Measurements from ENCODE around the gene CHD3. TPM values are rescaled to one million over a fixed set of nuclear protein-coding genes. Genes with fewer than 3 reads are reported as not detected.

Gene CHD3
- total and polyA plus RNA-seq, 2 donors (not counting 3 experiments of a cell fraction or from before 2014, with no cell fraction given) = 102 to 185 TPM

DNA sequence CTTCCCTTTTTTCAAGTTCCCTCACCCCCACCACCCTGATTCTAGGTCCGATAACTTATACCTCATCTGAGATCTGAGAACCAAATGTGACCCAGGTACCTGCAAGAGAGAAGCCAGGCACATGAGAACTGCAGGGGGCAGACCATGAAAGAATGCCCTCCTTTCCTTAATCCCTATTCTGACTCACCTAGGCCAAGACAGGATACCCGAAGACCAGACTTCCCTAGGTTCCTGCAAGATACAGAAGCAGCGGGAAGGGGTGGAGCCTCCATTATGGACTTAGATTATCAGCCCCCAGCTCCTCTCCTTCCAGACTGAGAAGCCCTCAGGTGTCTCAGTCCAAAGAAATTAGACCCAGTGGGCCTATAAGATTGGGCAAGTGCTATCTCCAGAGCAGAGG, 39.0 kb downstream of the CHD3 start:
- intact Hi-C loops (cut with micrococcal nuclease) = no loop called here
- CTCF ChIA-PET = interaction anchor here (0.8 to 2.1 kb wide), 3 partner anchors 12 to 66 kb away, joined by 3 to 8 read pairs (median 4); no protein-coding TSS in a partner anchor
- POLR2A ChIA-PET = no interaction called here

More for the DNA sequence above, 39.0 kb downstream of the CHD3 start:
- Histone ChIP-seq H3K9ac (replicated peaks; ENCODE audit: extremely low read depth, insufficient read depth, low read length) (no peak overlapping the region), H3K9me3 (replicated peaks; ENCODE audit: control insufficient read depth, insufficient read depth, low read length) (no peaks in the 10 kb centered on the region), H3K4me3 (replicated peaks in 1 of 3; ENCODE audit: insufficient read depth in 1 of 3, low read depth in 1 of 3, low read length in 3 of 3) (no peak overlapping the region), H3K27me3 (ENCODE audit: control insufficient read depth in 2 of 2, insufficient read depth in 2 of 2, low read length in 2 of 2) (no peaks in the 10 kb centered on the region), H3K4me2 (ENCODE audit: insufficient read depth, low read length) (no peak overlapping the region), H2AFZ (ENCODE audit: low read depth, low read length) (no peak overlapping the region), H3K79me2 (ENCODE audit: control insufficient read depth, insufficient read depth, low read length) (peaks cover 9% of the 10 kb centered on the region), H3K4me1 (ENCODE audit: control insufficient read depth, extremely low read depth, insufficient read depth, low read length) (peaks cover 10% of the 10 kb centered on the region), H3K9me1 (replicated peaks; ENCODE audit: control insufficient read depth, extremely low read depth, insufficient read depth, low read length) (no peaks in the 10 kb centered on the region), H4K20me1 (replicated peaks; ENCODE audit: control insufficient read depth, extremely low read depth, insufficient read depth, low read length) (no peaks in the 10 kb centered on the region), H3K36me3 (ENCODE audit: control insufficient read depth in 2 of 2, extremely low read depth in 1 of 2, insufficient read depth in 2 of 2, low read length in 2 of 2) (no peaks in the 10 kb centered on the region), H3K27ac (ENCODE audit: insufficient read depth, low read depth, low read length) (no peak overlapping the region)
- FAIRE-seq (no peak), DNase-seq (ENCODE audit: low read depth, low spot score) (no peak)
- TF ChIP-seq, protein P1, sequence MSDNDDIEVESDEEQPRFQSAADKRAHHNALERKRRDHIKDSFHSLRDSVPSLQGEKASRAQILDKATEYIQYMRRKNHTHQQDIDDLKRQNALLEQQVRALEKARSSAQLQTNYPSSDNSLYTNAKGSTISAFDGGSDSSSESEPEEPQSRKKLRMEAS (IDR thresholded peaks at IDR 0.05; ENCODE audit: insufficient read depth, insufficient read length) = no peak
- no peak for TF ChIP-seq FOS (IDR thresholded peaks at IDR 0.05; ENCODE audit: borderline replicate concordance, insufficient read depth, low read length)
- no peak for TF ChIP-seq POLR2AphosphoS5 (IDR thresholded peaks at IDR 0.05; ENCODE audit: insufficient read depth, low read depth, low read length)
- no peak for TF ChIP-seq EZH2 (IDR thresholded peaks at IDR 0.05; ENCODE audit: borderline replicate concordance, low read depth, low read length, severe bottlenecking)
- TF ChIP-seq, protein P2, sequence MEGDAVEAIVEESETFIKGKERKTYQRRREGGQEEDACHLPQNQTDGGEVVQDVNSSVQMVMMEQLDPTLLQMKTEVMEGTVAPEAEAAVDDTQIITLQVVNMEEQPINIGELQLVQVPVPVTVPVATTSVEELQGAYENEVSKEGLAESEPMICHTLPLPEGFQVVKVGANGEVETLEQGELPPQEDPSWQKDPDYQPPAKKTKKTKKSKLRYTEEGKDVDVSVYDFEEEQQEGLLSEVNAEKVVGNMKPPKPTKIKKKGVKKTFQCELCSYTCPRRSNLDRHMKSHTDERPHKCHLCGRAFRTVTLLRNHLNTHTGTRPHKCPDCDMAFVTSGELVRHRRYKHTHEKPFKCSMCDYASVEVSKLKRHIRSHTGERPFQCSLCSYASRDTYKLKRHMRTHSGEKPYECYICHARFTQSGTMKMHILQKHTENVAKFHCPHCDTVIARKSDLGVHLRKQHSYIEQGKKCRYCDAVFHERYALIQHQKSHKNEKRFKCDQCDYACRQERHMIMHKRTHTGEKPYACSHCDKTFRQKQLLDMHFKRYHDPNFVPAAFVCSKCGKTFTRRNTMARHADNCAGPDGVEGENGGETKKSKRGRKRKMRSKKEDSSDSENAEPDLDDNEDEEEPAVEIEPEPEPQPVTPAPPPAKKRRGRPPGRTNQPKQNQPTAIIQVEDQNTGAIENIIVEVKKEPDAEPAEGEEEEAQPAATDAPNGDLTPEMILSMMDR (IDR thresholded peaks at IDR 0.05; ENCODE audit: extremely low read depth in 1 of 2, insufficient read depth in 1 of 2, low read depth in 1 of 2, low read length in 2 of 2) = no peak
- no peak for TF ChIP-seq MYC (IDR thresholded peaks at IDR 0.05; ENCODE audit: low read depth, low read length)
- no peak for TF ChIP-seq GATA2 (IDR thresholded peaks at IDR 0.05; ENCODE audit: insufficient read depth, insufficient read length, low read depth, low read length)
- TF ChIP-seq JUN (IDR thresholded peaks at IDR 0.05; ENCODE audit: borderline replicate concordance, insufficient read depth, insufficient read length, low read depth) = no peak
- TF ChIP-seq POLR2A (IDR thresholded peaks at IDR 0.05; ENCODE audit: low read depth, low read length) = no peak
- BruUV-seq (replicated peaks) = no TSS peak
- dilution Hi-C loops (cut with MboI; ENCODE audit: extremely low pct_ligation_motif_present, low sequenced_read_pairs) = no loop called here
